Kidney (tissue), 14 donors: ENCODE measurements around the gene C7orf57. TPM values are rescaled to one million over a fixed set of nuclear protein-coding genes. Genes with fewer than 3 reads are reported as not detected.
"Not testable (repeated sequence)": the region's sequence is repeated elsewhere in the genome, so short reads cannot be mapped to it uniquely, and the experiment has no call there.

Experiments used
- DNase-seq, 5 donors: peaks; one replicate each; pipeline ENCODE4 v3.0.0-alpha.2; 2013 to 2020
- FAIRE-seq: peaks from 2 replicates; lab custom pipeline; 2012; peaks lifted over from hg19 to GRCh38; lab: Jason Lieb, UNC
- H3K27ac ChIP-seq, 2 donors: one replicate each; pipeline ENCODE4 v1.7.0; 2013; ENCODE audit warnings: low read depth in 2 of 2, low read length in 2 of 2, inconsistent platforms in 1 of 2
- H3K27me3 ChIP-seq: one replicate; pipeline ENCODE4 v1.7.1; 2013; ENCODE audit warnings: low read length, inconsistent platforms; ENCODE audit not compliant: control insufficient read depth, insufficient read depth
- H3K36me3 ChIP-seq, 3 donors: one replicate each; pipeline versions ENCODE4 v1.7.0 to v1.7.1; 2013; ENCODE audit warnings: low read length in 3 of 3, control low read depth in 1 of 3, inconsistent platforms in 1 of 3; ENCODE audit not compliant: insufficient read depth in 3 of 3, control insufficient read depth in 2 of 3
- H3K4me1 ChIP-seq, 3 donors: one replicate each; pipeline versions ENCODE4 v1.7.0 to v1.7.1; 2013; ENCODE audit warnings: low read length in 3 of 3, inconsistent platforms in 1 of 3, low read depth in 1 of 3; ENCODE audit not compliant: control insufficient read depth in 2 of 3, insufficient read depth in 2 of 3
- H3K4me3 ChIP-seq, 3 donors: one replicate each; pipeline versions ENCODE4 v1.7.0 to v1.8.1; 2013; ENCODE audit warnings: low read length in 3 of 3, control low read depth in 1 of 3, inconsistent platforms in 1 of 3
- H3K9ac ChIP-seq, 3 donors: one replicate each; pipeline versions ENCODE4 v1.7.0 to v1.7.1; 2013; ENCODE audit warnings: low read length in 3 of 3, control low read depth in 1 of 3, inconsistent platforms in 1 of 3
- H3K9me3 ChIP-seq, 3 donors: one replicate each; pipeline versions ENCODE4 v1.7.0 to v1.7.1; 2013; ENCODE audit warnings: low read length in 3 of 3, control low read depth in 1 of 3, inconsistent platforms in 1 of 3; ENCODE audit not compliant: control insufficient read depth in 2 of 3, insufficient read depth in 1 of 3
- CTCF ChIP-seq: IDR thresholded peaks from 3 replicates; pipeline ENCODE4 v1.5.1; 2012; ENCODE audit warnings: mild to moderate bottlenecking, moderate library complexity, borderline replicate concordance; ENCODE audit not compliant: insufficient read depth; ENCODE audit errors: extremely low read depth
- intact Hi-C: fragments of 100-400 bp; cut with DNase I; formaldehyde crosslinking; loops from one replicate; pipeline ENCODE4 v1.11.1; 2022
- polyA plus RNA-seq: library from polyadenylated mRNA; stranded (reverse); fragments of 350-450 nt; fragmentation: Illumina TruSeq; extraction: RNeasy Lipid Tissue Mini Kit (QIAGEN cat#74804); gene quantifications from one replicate; pipeline ENCODE4 v1.2.3, GENCODE V29; 2014; ENCODE audit warnings: low read depth, low replicate concordance; ENCODE audit not compliant: insufficient read depth
- total RNA-seq: library from RNA; stranded (reverse); fragmentation: NEBNext Ultra II Directional; extraction: Animal tissue kit (Norgen Biotek cat#: 25700); gene quantifications from one replicate; pipeline ENCODE4 v1.2.1, GENCODE V29; 2021
- donor health status: control.
- donor health status: control.
- donor health status: control.
- donor health status: control.
- donor health status: control.
- donor health status: DM: yes; HTN: yes; CAD: no.
- donor health status: Normal renal cell carcinoma (clear cell type).

Gene C7orf57
- total and polyA plus RNA-seq, 2 donors from 2014 or later = 0.63 TPM; not detected in 1

GRCh38 chr7:47992446-47992845, 42.9 kb upstream of the C7orf57 start:
- Histone ChIP-seq H3K27me3 (no peaks in the 10 kb centered on the region), H3K27ac (peak overlapping the region in 1 of 2 donors; percentile 17), H3K9me3 (no peaks in the 10 kb centered on the region), H3K4me3 (peak overlapping the region in 1 of 3 donors; percentile 64), H3K9ac (no peak overlapping the region), H3K4me1 (peaks cover 0 to 2% (median 0%) of the 10 kb centered on the region in 3 donors), H3K36me3 (no peaks in the 10 kb centered on the region)
- intact Hi-C loops = loop anchor here (10.0 kb wide), 1 partner anchor 112 kb away; no protein-coding TSS in a partner anchor
- FAIRE-seq (no peak), DNase-seq (no peak)
- TF ChIP-seq CTCF = no peak

- Histone ChIP-seq H3K27ac (no peak overlapping the region), H3K36me3 (no peaks in the 10 kb centered on the region), H3K4me1 (no peaks in the 10 kb centered on the region), H3K4me3 (no peak overlapping the region), H3K9me3 (no peaks in the 10 kb centered on the region), H3K27me3 (no peaks in the 10 kb centered on the region), H3K9ac (no peak overlapping the region)
- intact Hi-C loops = loop anchor here (10.0 kb wide), 1 partner anchor 105 kb away; no protein-coding TSS in a partner anchor
- DNase-seq (no peak), FAIRE-seq (no peak)
- no peak for TF ChIP-seq CTCF
These were observed 35.9 kb upstream of the C7orf57 start for GRCh38 chr7:47999413-47999812.

- H3K27ac ChIP-seq, H3K36me3 ChIP-seq, FAIRE-seq, H3K9ac ChIP-seq, H3K4me1 ChIP-seq, H3K9me3 ChIP-seq, intact Hi-C loops, DNase-seq, H3K27me3 ChIP-seq, H3K4me3 ChIP-seq: not testable (repeated sequence)
These were observed 35.2 kb upstream of the C7orf57 start for GRCh38 chr7:48000164-48000563.

- Histone ChIP-seq H3K36me3 (no peaks in the 10 kb centered on the region), H3K4me1 (no peaks in the 10 kb centered on the region), H3K9me3 (no peaks in the 10 kb centered on the region), H3K9ac (no peak overlapping the region), H3K4me3 (no peak overlapping the region), H3K27ac (no peak overlapping the region), H3K27me3 (no peaks in the 10 kb centered on the region)
- intact Hi-C loops = no loop called here
- FAIRE-seq (no peak), DNase-seq (peak in 2 of 5 donors; percentile 19 to 26)
- no peak for TF ChIP-seq CTCF
These were observed 31.3 kb upstream of the C7orf57 start for GRCh38 chr7:48004032-48004431.
